Neural crest cell (in vitro differentiated cells): Measurements from ENCODE around the gene TAOK1. TPM values are rescaled to one million over a fixed set of nuclear protein-coding genes. Genes with fewer than 3 reads are reported as not detected.

Source experiments
- DNase-seq: peaks from one replicate; pipeline ENCODE4 v3.0.0; 2021; ENCODE audit warnings: low read depth, mixed read lengths, low spot score
- H3K27ac Mint-ChIP-seq: one replicate; pipeline ENCODE4 v1.8.0; 2021; ENCODE audit warnings: mild to moderate bottlenecking, mixed read lengths; ENCODE audit not compliant: unreplicated experiment
- H3K27me3 Mint-ChIP-seq: 2 replicates; pipeline ENCODE4 v1.8.0; 2021; ENCODE audit warnings: low read depth, mild to moderate bottlenecking, mixed read lengths
- H3K36me3 Mint-ChIP-seq: 2 replicates; pipeline ENCODE4 v1.8.0; 2021; ENCODE audit warnings: low read depth, mild to moderate bottlenecking, mixed read lengths
- H3K4me1 Mint-ChIP-seq: 2 replicates; pipeline ENCODE4 v1.8.0; 2021; ENCODE audit warnings: mixed read lengths
- H3K4me3 Mint-ChIP-seq: one replicate; pipeline ENCODE4 v1.8.0; 2021; ENCODE audit warnings: mild to moderate bottlenecking, mixed read lengths
- H3K9me3 Mint-ChIP-seq: 2 replicates; pipeline ENCODE4 v1.8.0; 2021; ENCODE audit warnings: mixed read lengths
- CTCF ChIP-seq: fragments of 200-600 bp; sonication (generic); conservative IDR thresholded peaks from 2 replicates; pipeline ENCODE4 v1.5.0; 2021; ENCODE audit warnings: antibody characterized with exemption, mild to moderate bottlenecking
- total RNA-seq: library from RNA; stranded (reverse); gene quantifications from 2 replicates; pipeline ENCODE4 v1.2.1, GENCODE V29; 2021

The TAOK1 gene
- total RNA-seq, 1 donor from 2014 or later = 81.9 TPM

- peak; percentile 40 for DNase-seq
- H3K4me1 Mint-ChIP-seq = peaks cover 4% of the 10 kb centered on the region
- H3K27me3 Mint-ChIP-seq = no peaks in the 10 kb centered on the region
- H3K36me3 Mint-ChIP-seq = no peaks in the 10 kb centered on the region
- no peak for TF ChIP-seq CTCF
- no peak overlapping the region for H3K27ac Mint-ChIP-seq
- no peak overlapping the region for H3K4me3 Mint-ChIP-seq
- no peaks in the 10 kb centered on the region for H3K9me3 Mint-ChIP-seq
These were observed 21.2 kb upstream of the TAOK1 start for GRCh38 chr17:29368926-29369325.

GRCh38 chr17:29369831-29370735, 20.1 kb upstream of the TAOK1 start:
- H3K27ac Mint-ChIP-seq = no peak overlapping the region
- no peaks in the 10 kb centered on the region for H3K36me3 Mint-ChIP-seq
- TF ChIP-seq CTCF = peak; percentile 80
- H3K9me3 Mint-ChIP-seq = no peaks in the 10 kb centered on the region
- DNase-seq = peak; percentile 51
- no peaks in the 10 kb centered on the region for H3K27me3 Mint-ChIP-seq
- H3K4me3 Mint-ChIP-seq = no peak overlapping the region
- peaks cover 10% of the 10 kb centered on the region for H3K4me1 Mint-ChIP-seq

- DNase-seq = no peak
- TF ChIP-seq CTCF = no peak
- no peak overlapping the region for H3K27ac Mint-ChIP-seq
- no peaks in the 10 kb centered on the region for H3K9me3 Mint-ChIP-seq
- H3K4me1 Mint-ChIP-seq = peaks cover 36% of the 10 kb centered on the region
- H3K27me3 Mint-ChIP-seq = no peaks in the 10 kb centered on the region
- no peaks in the 10 kb centered on the region for H3K36me3 Mint-ChIP-seq
- no peak overlapping the region for H3K4me3 Mint-ChIP-seq
These were observed 13.4 kb upstream of the TAOK1 start for GRCh38 chr17:29376667-29377270.

GRCh38 chr17:29378500-29378899, 11.7 kb upstream of the TAOK1 start:
- Mint-ChIP-seq H3K36me3 (no peaks in the 10 kb centered on the region), H3K4me1 (peaks cover 36% of the 10 kb centered on the region), H3K27ac (no peak overlapping the region), H3K27me3 (no peaks in the 10 kb centered on the region), H3K9me3 (no peaks in the 10 kb centered on the region), H3K4me3 (no peak overlapping the region)
- no peak for TF ChIP-seq CTCF
- DNase-seq = no peak

- no peak for DNase-seq
- no peaks in the 10 kb centered on the region for H3K36me3 Mint-ChIP-seq
- peaks cover 36% of the 10 kb centered on the region for H3K4me1 Mint-ChIP-seq
- H3K9me3 Mint-ChIP-seq = no peaks in the 10 kb centered on the region
- no peaks in the 10 kb centered on the region for H3K27me3 Mint-ChIP-seq
- H3K27ac Mint-ChIP-seq = peak overlapping the region; percentile 8
- TF ChIP-seq CTCF = no peak
- no peak overlapping the region for H3K4me3 Mint-ChIP-seq
These were observed 10.8 kb upstream of the TAOK1 start for GRCh38 chr17:29379084-29379991.
